Activated CD8-positive, alpha-beta T cell treated with anti-CD3 and anti-CD28 coated beads for 36 hours (primary cell): Measurements from ENCODE around the gene KRTAP10-4. TPM values are rescaled to one million over a fixed set of nuclear protein-coding genes. Genes with fewer than 3 reads are reported as not detected.

Experiments
- ATAC-seq: fragments of 200-7000 bp; cut with Tn5 transposase; one replicate; pipeline ENCODE4 v1.10.0; 2021; ENCODE audit warnings: mild to moderate bottlenecking, moderate library complexity
- CTCF ChIA-PET: fragments of 350-600 bp; sonication (Branson Sonifier 250); formaldehyde crosslinking; loops from one replicate; lab custom pipeline; 2021; ENCODE audit warnings: antibody characterized with exemption; lab: Charles Lee
- POLR2A ChIA-PET: fragments of 350-600 bp; sonication (Branson Sonifier 250); formaldehyde crosslinking; loops from one replicate; lab custom pipeline; 2021; ENCODE audit warnings: antibody characterized with exemption; lab: Charles Lee
- DNase-seq: peaks from one replicate; pipeline ENCODE4 v3.0.0-alpha.2; 2020
- H3K27ac Mint-ChIP-seq: one replicate; pipeline ENCODE4 v1.8.0; 2021; ENCODE audit warnings: mild to moderate bottlenecking, mixed read lengths
- H3K27me3 Mint-ChIP-seq: one replicate; pipeline ENCODE4 v1.8.0; 2021; ENCODE audit warnings: mixed read lengths
- H3K36me3 Mint-ChIP-seq: one replicate; pipeline ENCODE4 v1.8.0; 2021; ENCODE audit warnings: low read depth, mixed read lengths
- H3K4me1 Mint-ChIP-seq: one replicate; pipeline ENCODE4 v1.8.0; 2021; ENCODE audit warnings: low read depth, mixed read lengths
- H3K4me3 Mint-ChIP-seq: one replicate; pipeline ENCODE4 v1.8.0; 2021; ENCODE audit warnings: mild to moderate bottlenecking, moderate library complexity, mixed read lengths
- H3K9me3 Mint-ChIP-seq: one replicate; pipeline ENCODE4 v1.8.0; 2021; ENCODE audit warnings: mixed read lengths
- CTCF ChIP-seq: fragments of 200-600 bp; IDR thresholded peaks from one replicate; pipeline ENCODE4 v1.8.0; 2022; ENCODE audit warnings: antibody characterized with exemption, mild to moderate bottlenecking
- intact Hi-C: fragments of 100-400 bp; cut with micrococcal nuclease; formaldehyde crosslinking; loops from one replicate; pipeline ENCODE4 v1.10.0; 2022
- total RNA-seq, 2 experiments: library from RNA; stranded (reverse); gene quantifications; one replicate each; pipeline ENCODE4 v1.2.3, GENCODE V29; 2021

KRTAP10-4 gene
- total RNA-seq, 2 experiments from 2014 or later, result not detected

- Mint-ChIP-seq H3K27ac (no peak overlapping the region), H3K36me3 (peaks cover 5% of the 10 kb centered on the region)
- CTCF ChIA-PET, result no interaction called here
Measured at GRCh38 chr21:44571844-44572782, 1.4 kb upstream of the KRTAP10-4 start.

GRCh38 chr21:44572959-44573583 lies 458 bp upstream of the KRTAP10-4 start:
- TF ChIP-seq CTCF, result no peak
- ATAC-seq (no peak), DNase-seq (no peak)
- H3K27me3 Mint-ChIP-seq, result peaks cover 3% of the 10 kb centered on the region
- peaks cover 9% of the 10 kb centered on the region for H3K36me3 Mint-ChIP-seq
- POLR2A ChIA-PET, result no interaction called here
- no peak overlapping the region for H3K4me3 Mint-ChIP-seq
- intact Hi-C loops, result no loop called here
- CTCF ChIA-PET, result no interaction called here
- H3K4me1 Mint-ChIP-seq, result no peaks in the 10 kb centered on the region
- H3K27ac Mint-ChIP-seq, result no peak overlapping the region
- H3K9me3 Mint-ChIP-seq, result peaks cover 15% of the 10 kb centered on the region

More at GRCh38 chr21:44571844-44572782, 1.4 kb upstream of the KRTAP10-4 start:
- TF ChIP-seq CTCF, result no peak
- Mint-ChIP-seq H3K27me3 (peaks cover 3% of the 10 kb centered on the region), H3K9me3 (peaks cover 8% of the 10 kb centered on the region), H3K4me1 (no peaks in the 10 kb centered on the region), H3K4me3 (no peak overlapping the region)
- intact Hi-C loops, result no loop called here
- POLR2A ChIA-PET, result no interaction called here
- DNase-seq (no peak), ATAC-seq (no peak)

GRCh38 chr21:44574457-44575306 lies 1.2 kb downstream of the KRTAP10-4 start:
- TF ChIP-seq CTCF, result no peak
- ChIA-PET CTCF (interaction anchor here (1.1 kb wide), 1 partner anchor 10 kb away, joined by 4 read pairs; no protein-coding TSS in a partner anchor), POLR2A (no interaction called here)
- no peak overlapping the region for H3K4me3 Mint-ChIP-seq
- H3K27ac Mint-ChIP-seq, result no peak overlapping the region
- H3K36me3 Mint-ChIP-seq, result peaks cover 9% of the 10 kb centered on the region
- intact Hi-C loops, result no loop called here
- peaks cover 15% of the 10 kb centered on the region for H3K9me3 Mint-ChIP-seq
- ATAC-seq (peak; percentile 17), DNase-seq (no peak)
- no peaks in the 10 kb centered on the region for H3K4me1 Mint-ChIP-seq
- peaks cover 3% of the 10 kb centered on the region for H3K27me3 Mint-ChIP-seq

GRCh38 chr21:44575307-44576024 lies 1.9 kb downstream of the KRTAP10-4 start:
- DNase-seq (no peak), ATAC-seq (no peak)
- no peak overlapping the region for H3K4me3 Mint-ChIP-seq
- CTCF ChIA-PET, result interaction anchor here (1.1 kb wide), 1 partner anchor 9 kb away, joined by 4 read pairs; no protein-coding TSS in a partner anchor
- H3K27ac Mint-ChIP-seq, result no peak overlapping the region
- H3K4me1 Mint-ChIP-seq, result no peaks in the 10 kb centered on the region
- H3K9me3 Mint-ChIP-seq, result peaks cover 18% of the 10 kb centered on the region
- peaks cover 3% of the 10 kb centered on the region for H3K27me3 Mint-ChIP-seq
- TF ChIP-seq CTCF, result no peak
- POLR2A ChIA-PET, result no interaction called here
- peaks cover 9% of the 10 kb centered on the region for H3K36me3 Mint-ChIP-seq
- intact Hi-C loops, result no loop called here
